ENCODE results near the gene PRPH2.
"Not testable (repeated sequence)": the region's sequence is repeated elsewhere in the genome, so short reads cannot be mapped to it uniquely, and the experiment has no call there.

PRPH2 gene

DNA sequence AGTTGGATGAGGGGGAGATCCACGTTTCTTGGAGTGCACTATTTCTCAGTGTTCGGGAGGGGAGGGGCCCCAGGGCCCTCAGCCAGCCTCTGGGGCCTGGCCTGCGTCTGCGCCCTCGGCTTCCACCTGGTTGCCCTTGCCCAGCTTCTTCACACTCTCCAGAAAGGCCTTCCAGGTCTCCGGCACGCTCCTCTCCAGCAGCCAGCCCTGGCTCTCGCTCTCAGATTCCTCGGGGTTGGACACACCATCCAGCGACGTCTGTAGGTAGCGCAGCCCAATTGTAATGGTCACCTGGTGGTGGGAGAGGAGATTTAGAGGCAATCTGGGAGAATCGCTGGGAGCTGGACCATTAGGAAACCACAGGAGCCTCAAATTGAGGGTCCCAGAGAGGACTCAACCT is 24.2 kb downstream of the PRPH2 start:
- DNase-seq (ENCODE audit: low read depth in 2 of 2) = no peak

DNA sequence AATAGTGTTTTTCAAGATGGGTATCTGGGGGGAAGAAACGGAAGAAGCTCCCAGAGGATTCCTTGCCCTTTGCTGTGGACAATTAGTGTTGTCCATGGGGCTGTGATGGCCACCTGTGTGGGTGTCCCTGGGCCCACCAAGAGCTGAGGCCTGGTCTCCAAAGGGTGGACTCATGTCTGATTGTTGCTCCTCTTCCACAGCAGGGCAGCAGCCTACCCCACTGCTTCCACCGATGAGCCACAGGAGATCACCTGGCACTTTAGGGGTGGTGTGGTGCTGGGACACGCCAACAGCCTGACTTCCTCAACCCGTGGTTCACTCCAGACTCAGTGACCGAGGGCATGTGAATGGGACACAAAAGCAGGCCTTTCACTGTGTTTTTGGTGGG is 25.1 kb downstream of the PRPH2 start:
- DNase-seq (ENCODE audit: low read depth in 2 of 2) = no peak

DNA sequence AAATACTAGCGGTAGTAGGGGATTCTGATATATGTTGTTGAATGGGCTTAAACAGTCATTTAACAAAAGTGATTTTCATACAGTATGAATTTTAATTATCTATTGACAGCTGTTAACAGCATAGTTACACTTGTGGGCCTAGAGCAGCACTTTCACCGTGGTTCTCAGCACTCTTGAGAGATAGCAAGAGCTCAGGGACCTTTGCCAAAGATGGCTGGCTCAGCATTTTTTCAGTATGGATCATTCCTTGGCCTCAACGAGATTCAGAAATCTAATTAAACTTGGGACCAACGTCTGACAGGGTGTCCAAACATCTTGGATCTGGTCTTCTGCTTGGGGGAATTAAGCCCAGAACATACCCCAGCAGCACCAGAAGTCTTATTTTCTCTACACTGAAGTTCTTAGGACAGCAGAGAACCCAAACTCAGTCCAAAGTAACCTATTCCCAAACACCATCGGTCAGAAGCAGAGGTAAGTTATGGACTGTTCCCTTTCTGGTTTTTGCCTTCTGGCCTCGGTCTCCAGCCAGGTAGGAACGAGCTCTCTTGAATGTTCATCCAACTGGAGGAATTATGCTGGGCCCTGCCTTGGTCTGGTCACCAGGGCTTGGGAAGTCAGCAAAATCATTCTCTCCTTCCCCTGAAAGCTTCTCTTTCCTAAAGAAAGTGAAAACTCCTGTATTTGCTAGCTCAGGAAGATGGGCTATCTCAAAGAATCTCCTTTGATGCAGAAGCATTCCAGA is 25.7 kb downstream of the PRPH2 start:
- no peak for DNase-seq (ENCODE audit: low read depth in 2 of 2)

DNA sequence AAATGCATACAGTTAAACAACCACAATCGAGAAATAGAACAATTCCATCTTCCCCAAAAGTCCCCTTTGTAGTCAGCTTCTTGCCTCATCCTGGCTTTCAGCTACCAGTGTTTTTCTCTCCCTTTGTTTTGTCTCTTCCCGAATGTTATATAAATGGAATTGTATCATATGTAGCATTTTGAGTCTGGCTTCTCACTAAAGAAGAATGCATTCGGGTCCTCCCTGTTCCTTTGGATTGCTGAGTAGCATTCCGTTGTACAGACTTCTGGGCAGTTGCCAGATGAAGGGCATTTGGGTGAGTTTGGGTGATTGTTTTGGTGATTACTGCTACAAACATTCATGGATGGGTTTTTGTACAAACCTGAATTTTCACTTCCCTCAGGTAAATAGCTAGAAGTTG is 27.8 kb downstream of the PRPH2 start:
- no peak for DNase-seq (ENCODE audit: low read depth in 2 of 2)

DNA sequence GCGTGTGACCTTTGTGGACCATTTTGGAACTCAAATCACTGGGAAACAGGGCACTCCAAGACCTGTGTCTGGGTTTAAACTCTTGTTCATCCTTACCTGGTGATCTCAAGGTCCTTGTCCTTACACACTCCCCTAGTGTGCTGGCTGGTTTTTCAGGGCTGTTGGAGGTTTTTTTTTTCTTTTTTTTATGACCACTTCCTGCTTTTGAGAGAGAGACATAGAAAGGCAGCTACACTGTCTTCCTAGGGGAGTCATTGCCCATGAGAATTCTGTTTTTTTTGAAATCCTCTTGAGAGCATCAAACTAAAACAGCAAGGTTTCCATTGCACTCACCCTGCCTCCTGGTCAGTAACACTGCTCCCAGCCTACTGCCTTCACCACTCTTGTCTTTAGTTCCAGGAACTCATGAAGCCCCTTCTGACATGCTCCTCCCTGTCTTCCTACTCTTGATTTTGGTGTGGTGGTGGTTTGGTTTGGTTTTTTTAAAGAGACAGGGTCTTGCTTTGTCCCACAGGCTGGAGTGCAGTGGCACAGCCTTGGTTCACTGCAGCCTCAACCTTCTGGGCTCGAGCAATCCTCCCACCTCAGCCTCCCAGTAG is 28.6 kb downstream of the PRPH2 start:
- DNase-seq (ENCODE audit: low read depth in 2 of 2) = no peak

DNA sequence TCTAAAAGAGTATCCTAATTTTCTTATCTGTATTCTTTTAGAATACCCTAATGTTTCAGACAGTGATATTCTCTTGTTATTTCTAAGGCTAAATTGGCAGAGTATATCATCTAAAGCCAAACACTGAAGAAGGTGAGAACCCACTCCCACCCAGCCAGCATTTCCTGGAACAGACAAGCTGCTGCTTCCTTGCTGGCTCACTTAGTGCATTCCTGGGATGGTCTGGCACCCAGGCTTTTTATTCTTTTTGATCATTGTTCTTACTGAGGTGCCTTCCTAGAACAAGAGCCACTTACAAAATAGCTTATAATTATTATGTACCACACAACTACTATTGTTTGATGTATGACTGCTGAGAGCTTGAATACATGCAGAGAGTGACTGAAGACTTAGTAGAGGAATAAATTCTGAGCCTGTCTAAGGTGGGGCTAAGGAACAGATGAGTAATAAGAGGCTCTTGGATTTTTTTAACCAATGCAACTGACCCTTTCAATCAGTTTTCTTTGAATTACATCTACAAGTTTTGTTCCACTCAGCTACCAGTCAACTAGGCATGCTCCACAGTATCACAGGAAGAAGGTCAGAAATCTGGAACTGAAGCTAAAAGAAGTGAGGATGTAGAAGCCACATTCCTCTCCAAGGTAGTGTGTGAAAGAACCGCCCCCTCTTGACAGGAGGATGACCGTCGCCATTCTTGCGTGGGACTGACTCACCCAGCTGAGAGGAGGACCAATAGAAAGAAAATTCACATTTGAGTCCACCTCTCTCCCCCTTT is 30.1 kb downstream of the PRPH2 start:
- no peak for DNase-seq (ENCODE audit: low read depth in 2 of 2)

DNA sequence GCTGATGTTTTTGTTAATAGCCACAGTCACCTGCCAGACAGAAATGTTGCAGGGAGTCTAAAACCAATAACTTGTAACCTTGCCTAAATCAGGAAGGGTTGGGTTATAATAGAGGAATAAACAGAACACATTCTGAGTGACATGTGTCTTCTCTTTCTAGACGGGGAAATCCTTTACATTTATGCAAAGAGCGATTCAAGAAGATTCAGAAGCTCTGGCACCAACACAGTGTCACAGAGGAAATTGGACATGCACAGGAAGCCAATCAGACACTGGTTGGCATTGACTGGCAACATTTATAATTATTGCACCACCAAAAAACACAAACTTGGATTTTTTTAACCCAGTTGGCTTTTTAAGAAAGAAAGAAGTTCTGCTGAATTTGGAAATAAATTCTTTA is 31.5 kb downstream of the PRPH2 start:
- no peak for DNase-seq (ENCODE audit: low read depth in 2 of 2)

DNA sequence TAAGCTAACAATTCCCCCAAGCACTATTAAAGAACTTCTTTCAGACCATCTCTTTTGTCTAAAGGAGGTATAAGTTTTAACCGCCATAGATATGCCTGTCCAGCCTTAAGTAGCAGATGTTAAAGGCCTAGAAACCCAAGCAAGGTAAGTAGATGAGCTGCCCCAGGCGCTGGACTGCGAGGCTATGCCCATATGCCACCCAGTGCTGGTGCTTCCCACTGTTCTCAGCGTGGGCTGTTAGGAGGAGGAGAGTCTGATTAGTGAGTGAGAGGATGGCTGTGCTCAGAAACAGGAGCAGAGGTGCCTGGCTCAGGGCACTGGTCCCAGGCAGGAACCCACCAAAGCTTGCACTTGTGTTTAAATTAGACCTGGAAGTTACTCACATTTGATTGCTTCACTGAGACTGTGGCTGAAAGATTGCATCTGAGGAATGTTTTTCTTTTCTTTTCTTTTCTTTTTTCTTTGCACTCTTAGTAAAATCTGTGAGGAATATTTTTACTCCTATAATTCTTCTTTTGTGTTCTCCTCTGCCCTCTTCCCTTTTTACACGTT is 32.2 kb downstream of the PRPH2 start:
- DNase-seq (ENCODE audit: low read depth in 2 of 2) = no peak

DNA sequence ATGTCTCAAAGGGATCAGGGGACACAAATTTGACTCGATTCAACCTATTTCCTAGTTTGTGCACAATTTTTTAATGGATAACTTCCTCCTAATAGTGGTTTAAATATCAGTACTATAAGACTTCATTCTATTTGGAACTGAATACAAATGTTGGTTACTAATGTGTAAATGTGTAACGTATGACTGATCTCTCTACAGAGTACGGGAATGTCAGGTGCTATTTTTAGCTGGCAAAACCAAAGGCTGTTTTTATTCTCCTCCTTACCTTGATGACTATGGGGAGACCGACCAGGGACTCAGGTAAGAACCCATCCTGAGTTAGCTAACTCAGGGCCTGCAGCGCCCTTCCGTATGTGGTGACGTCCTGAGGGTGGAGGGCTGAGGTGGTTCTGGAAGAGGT is 33.0 kb downstream of the PRPH2 start:
- no peak for DNase-seq (ENCODE audit: low read depth in 2 of 2)

DNA sequence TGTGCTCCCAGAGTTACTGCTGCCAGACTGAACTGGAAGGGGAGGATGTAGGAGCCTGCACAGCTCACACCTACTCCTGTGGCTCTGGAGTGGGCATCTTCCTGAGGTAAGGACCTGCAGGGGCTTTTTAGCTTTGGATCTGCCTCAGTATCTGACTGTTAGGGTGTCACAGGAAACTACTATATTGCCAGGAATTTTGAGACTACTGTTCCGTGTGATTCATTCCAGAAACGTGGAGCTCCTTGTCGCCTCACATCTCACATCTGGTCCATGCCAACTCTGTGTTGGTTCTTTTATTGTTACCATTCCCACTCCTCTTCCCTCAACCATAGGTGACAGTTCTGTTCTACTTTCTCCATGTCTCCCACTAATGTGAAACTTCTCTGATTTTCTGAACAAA is 34.1 kb downstream of the PRPH2 start:
- DNase-seq (ENCODE audit: low read depth in 2 of 2) = no peak

DNA sequence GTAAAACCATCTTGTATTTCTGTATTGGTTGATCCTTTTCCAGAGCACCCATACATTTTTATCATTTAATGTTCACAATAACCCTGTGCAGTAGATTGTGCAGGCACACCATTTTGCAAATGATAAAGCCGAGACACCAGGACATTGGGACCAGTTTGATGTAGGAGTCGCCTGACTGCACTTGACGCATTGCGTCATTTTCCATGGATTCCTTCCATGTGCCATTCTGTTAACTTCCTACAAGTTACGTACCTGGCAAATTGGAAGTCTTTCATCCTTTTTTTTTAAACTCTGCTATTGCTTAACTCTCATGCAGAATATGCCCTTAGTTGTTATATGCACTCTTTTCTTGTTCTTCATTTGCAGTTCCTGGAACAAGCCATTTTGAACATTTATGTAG is 43.0 kb downstream of the PRPH2 start:
- no peak for DNase-seq (ENCODE audit: low read depth in 2 of 2)

DNA sequence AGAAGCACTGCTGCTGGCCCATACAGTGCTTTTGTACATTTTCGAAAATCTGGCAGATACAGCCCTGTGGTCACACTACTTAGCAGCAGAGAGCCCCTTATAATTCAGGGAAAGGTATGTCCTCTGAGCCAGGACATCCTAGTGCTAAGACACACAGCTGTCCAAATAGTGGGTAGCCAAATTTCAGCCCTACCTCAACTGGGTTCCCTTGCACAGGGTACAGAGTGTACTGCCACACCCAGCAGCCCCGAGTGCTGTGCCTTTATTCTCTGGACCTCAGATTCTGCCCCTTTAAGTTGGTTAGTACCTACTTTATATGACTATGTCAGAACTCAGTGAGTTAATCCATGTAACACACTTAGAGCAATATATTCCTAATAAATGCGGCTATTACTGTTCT is 47.6 kb downstream of the PRPH2 start:
- no peak for DNase-seq (ENCODE audit: low read depth in 2 of 2)

DNA sequence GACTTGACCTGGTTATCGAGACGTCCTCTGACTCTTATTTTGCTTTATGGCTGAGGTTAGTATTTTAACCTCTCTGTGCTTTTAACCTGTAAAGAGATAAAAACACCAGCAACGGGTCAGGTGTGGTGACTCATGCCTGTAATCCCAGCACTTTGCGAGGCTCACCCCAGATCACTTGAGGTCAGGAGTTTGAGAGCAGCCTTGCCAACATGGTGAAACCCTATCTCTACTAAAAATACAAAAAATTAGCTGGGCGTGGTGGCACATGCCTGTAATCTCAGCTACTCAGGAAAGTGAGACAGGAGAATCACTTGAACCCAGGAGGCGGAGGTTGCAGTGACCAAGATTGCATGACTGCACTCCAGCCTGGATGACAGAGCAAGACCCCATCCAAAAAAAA is 48.0 kb downstream of the PRPH2 start:
- not testable (repeated sequence) for DNase-seq (ENCODE audit: low read depth in 2 of 2)

DNA sequence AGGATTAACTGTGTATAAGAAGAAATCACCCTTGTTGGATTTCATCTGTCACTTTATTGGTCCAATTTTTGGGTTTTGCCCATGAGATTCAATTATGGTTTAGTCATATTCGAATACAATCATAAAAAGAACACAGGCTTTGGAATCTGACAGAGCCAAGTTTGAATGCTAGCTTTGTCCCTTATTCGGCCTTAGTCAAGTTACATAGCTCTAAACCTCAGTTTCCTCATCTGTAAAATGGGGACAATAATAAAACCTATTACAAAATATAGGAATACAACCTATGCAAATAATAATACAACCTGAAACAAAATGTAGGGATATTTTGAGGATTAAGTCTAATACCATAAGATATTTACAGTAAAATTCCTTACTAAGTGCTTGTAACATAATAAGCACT is 57.7 kb downstream of the PRPH2 start:
- DNase-seq (ENCODE audit: low read depth in 2 of 2) = no peak

DNA sequence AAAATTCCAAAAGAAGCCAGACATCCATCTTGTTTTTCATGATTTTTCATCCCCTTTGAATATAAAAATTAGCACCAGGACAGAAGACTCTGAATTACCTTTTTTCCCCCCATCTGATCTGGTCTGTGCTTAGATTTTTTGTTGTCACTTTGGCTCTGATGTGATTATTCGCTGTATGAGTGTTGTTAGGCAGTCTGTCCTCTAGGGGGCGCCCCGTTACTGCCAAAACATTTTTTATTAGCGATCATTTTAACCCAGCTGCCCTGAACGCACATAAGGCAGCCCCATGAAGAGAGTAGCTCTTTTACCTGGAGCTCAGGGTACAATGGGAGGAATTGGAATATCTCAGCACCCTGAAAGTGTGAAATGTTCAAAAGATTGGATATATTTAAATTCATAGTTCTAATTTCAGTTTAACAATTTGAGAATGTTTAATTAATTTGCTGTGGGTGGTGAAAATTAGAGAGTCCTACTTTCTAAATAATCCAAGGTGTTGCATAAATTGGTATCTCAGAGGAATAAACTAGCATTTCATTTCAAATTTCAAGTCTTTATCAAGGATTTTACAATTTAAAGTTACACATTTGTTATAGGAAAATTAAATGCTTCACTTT is 60.8 kb downstream of the PRPH2 start:
- DNase-seq (ENCODE audit: low read depth in 2 of 2) = peak; percentile 65 to 76

DNA sequence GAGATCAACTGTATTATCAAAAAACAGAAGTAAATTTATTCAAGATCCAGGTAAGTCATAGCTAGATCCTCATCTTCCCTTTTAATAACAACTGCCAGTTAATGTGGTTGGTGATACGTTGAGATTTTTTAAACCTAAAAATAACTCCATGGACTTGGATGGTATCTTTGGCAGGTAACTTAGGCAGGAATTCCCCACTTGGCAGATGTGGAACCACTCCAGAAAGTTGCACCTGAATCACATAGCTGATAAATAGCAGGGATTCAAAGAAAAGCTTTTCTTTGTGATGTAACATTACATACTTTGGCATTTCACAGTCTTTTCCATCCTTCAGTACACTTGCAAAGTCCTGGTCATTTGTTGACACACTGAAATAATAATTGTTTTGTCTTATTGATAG is 62.6 kb downstream of the PRPH2 start:
- DNase-seq (ENCODE audit: low read depth in 2 of 2) = no peak

DNA sequence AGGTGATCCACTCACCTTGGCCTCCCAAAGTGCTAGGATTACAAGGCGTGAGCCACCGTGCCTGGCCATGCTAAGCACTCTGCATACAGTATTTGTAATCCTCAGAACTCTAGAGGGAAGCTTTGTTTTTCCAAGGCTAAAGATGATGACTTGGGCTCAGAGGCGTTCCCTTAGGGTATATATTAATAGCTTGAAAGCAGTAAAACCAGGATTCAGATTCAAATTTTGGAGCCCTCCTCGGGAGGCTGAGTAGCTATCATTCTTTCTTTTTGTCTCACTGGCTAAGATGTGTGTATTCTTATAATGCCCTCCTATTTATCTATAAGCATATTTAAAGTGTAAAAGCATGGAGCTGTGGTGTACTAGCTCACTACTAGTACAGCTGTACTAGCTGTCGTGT is 68.5 kb downstream of the PRPH2 start:
- no peak for DNase-seq (ENCODE audit: low read depth in 2 of 2)

DNA sequence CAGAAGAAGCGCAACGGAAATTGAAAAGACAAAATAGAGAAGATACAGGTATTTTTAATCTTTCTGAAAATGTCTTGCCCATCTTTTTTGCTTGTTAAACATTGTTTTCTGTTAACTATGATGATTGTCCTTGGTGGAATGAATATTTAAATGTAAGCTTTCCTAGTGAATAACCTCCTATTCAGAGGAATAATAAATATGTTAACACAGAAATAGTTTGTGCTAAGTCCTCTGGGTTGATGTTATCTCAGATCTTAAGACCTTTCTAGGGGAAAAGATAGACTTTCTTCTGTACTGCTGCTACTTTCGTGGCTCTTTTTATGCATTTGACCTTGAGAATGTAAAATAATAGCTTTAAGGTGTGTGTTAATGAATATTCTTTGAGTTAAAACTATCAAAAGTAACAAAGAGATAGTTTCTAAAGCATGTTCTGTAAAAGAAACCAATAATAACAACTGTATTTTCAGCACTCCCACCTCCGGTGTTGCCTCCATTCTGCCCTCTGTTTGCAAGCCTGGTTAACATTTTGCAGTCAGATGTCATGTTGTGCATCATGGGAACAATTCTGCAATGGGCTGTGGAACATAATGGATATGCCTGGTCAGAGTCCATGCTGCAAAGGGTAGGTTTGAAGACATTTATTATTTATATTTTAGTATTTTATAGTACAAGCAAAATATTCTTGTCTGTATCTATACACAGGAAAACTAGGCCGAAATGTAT is 70.2 kb downstream of the PRPH2 start:
- DNase-seq (ENCODE audit: low read depth in 2 of 2) = no peak
